GM10847 (cell line): ENCODE results near the gene COQ9.

Experiments used
- POLR2A ChIP-seq: IDR thresholded peaks from 2 replicates; pipeline ENCODE4 v1.6.1; 2011; ENCODE audit not compliant: insufficient read length; ENCODE audit errors: extremely low read depth

The COQ9 gene

GRCh38 chr16:57486858-57487834 is 39.9 kb downstream of the COQ9 start:
- TF ChIP-seq POLR2A, result no peak

- no peak for TF ChIP-seq POLR2A
Observed at GRCh38 chr16:57489229-57489628, 42.0 kb downstream of the COQ9 start.

- TF ChIP-seq POLR2A, result no peak
Observed at GRCh38 chr16:57493767-57494166, 46.5 kb downstream of the COQ9 start.

- TF ChIP-seq POLR2A, result no peak
Observed at GRCh38 chr16:57497121-57497520, 49.8 kb downstream of the COQ9 start.

- TF ChIP-seq POLR2A, result no peak
Observed at GRCh38 chr16:57498031-57498430, 50.8 kb downstream of the COQ9 start.

- TF ChIP-seq POLR2A, result no peak
Observed at GRCh38 chr16:57500578-57501111, 53.4 kb downstream of the COQ9 start.

GRCh38 chr16:57501492-57501891 is 54.2 kb downstream of the COQ9 start:
- no peak for TF ChIP-seq POLR2A

GRCh38 chr16:57502048-57502775 is 54.9 kb downstream of the COQ9 start:
- TF ChIP-seq POLR2A, result no peak

GRCh38 chr16:57503366-57503765 is 56.1 kb downstream of the COQ9 start:
- TF ChIP-seq POLR2A, result no peak

- TF ChIP-seq POLR2A, result no peak
Observed at GRCh38 chr16:57504001-57504400, 56.7 kb downstream of the COQ9 start.

- TF ChIP-seq POLR2A, result no peak
Observed at GRCh38 chr16:57504491-57504890, 57.2 kb downstream of the COQ9 start.

GRCh38 chr16:57505169-57505568 is 57.9 kb downstream of the COQ9 start:
- TF ChIP-seq POLR2A, result no peak

GRCh38 chr16:57507136-57508034 is 60.1 kb downstream of the COQ9 start:
- TF ChIP-seq POLR2A, result no peak

GRCh38 chr16:57508035-57508425 is 60.8 kb downstream of the COQ9 start:
- no peak for TF ChIP-seq POLR2A
